Stimulated activated naive CD8-positive, alpha-beta T cell treated with anti-CD3 and anti-CD28 coated beads, Interleukin-15, amount 100 ng/mL, for 72 hours (primary cell): ENCODE measurements around the gene OTOS.

Experiments
- ATAC-seq: fragments of 150-1000 bp; cut with Tn5 transposase; 2 replicates; pipeline ENCODE4 v1.10.0; 2021; ENCODE audit warnings: mild to moderate bottlenecking, moderate library complexity
- DNase-seq, 2 donors: peaks; one replicate each; pipeline ENCODE4 v3.0.0; 2021 to 2022
- H3K27ac Mint-ChIP-seq, 2 donors: one replicate each; pipeline ENCODE4 v1.8.0; 2022; ENCODE audit warnings: mild to moderate bottlenecking in 2 of 2, mixed read lengths in 2 of 2, moderate library complexity in 2 of 2
- H3K27me3 Mint-ChIP-seq: one replicate; pipeline ENCODE4 v1.8.0; 2022; ENCODE audit warnings: mixed read lengths
- H3K4me1 Mint-ChIP-seq: one replicate; pipeline ENCODE4 v1.8.0; 2022; ENCODE audit warnings: mild to moderate bottlenecking, mixed read lengths
- H3K4me3 Mint-ChIP-seq, 2 donors: one replicate each; pipeline ENCODE4 v1.8.0; 2022; ENCODE audit warnings: mild to moderate bottlenecking in 2 of 2, mixed read lengths in 2 of 2, moderate library complexity in 1 of 2
- H3K9me3 Mint-ChIP-seq, 2 donors: one replicate each; pipeline ENCODE4 v1.8.0; 2022; ENCODE audit warnings: mixed read lengths in 2 of 2

OTOS gene

GRCh38 chr2:240140511-240140910, at the start of gene OTOS:
Gene OTOS (minus strand): TSS chr2:240140658. CDS start chr2:240140326, 332 bp downstream.
- DNase-seq (no peak), ATAC-seq (no peak)
- H3K4me1 Mint-ChIP-seq: peaks cover 18% of the 10 kb centered on the region
- H3K4me3 Mint-ChIP-seq: no peak within 1 kb of the TSS
- H3K27me3 Mint-ChIP-seq: peaks cover 13% of the 10 kb centered on the region
- no peak within 1 kb of the TSS for H3K27ac Mint-ChIP-seq
- H3K9me3 Mint-ChIP-seq: no peaks in the 10 kb centered on the region

- Mint-ChIP-seq H3K9me3 (peaks cover 11 to 22% of the 10 kb centered on the region in 2 donors), H3K27ac (no peak overlapping the region), H3K27me3 (peaks cover 35% of the 10 kb centered on the region), H3K4me1 (no peaks in the 10 kb centered on the region), H3K4me3 (no peak overlapping the region)
- no peak for DNase-seq
- no peak for ATAC-seq
Measured at GRCh38 chr2:240189686-240190085, 49.2 kb upstream of the OTOS start.

- H3K27ac Mint-ChIP-seq: no peak overlapping the region
- H3K4me1 Mint-ChIP-seq: no peaks in the 10 kb centered on the region
- H3K4me3 Mint-ChIP-seq: no peak overlapping the region
- H3K9me3 Mint-ChIP-seq: peaks cover 11 to 22% of the 10 kb centered on the region in 2 donors
- DNase-seq (no peak), ATAC-seq (no peak)
- H3K27me3 Mint-ChIP-seq: peaks cover 35% of the 10 kb centered on the region
Measured at GRCh38 chr2:240187989-240188590, 47.6 kb upstream of the OTOS start.

GRCh38 chr2:240186191-240186725, 45.8 kb upstream of the OTOS start:
- Mint-ChIP-seq H3K4me1 (no peaks in the 10 kb centered on the region), H3K27ac (no peak overlapping the region), H3K9me3 (peaks cover 11 to 22% of the 10 kb centered on the region in 2 donors), H3K27me3 (peaks cover 32% of the 10 kb centered on the region), H3K4me3 (no peak overlapping the region)
- ATAC-seq: no peak
- no peak for DNase-seq

- Mint-ChIP-seq H3K27me3 (peaks cover 46% of the 10 kb centered on the region), H3K4me3 (no peak overlapping the region), H3K9me3 (peaks cover 11 to 22% of the 10 kb centered on the region in 2 donors), H3K27ac (no peak overlapping the region), H3K4me1 (no peaks in the 10 kb centered on the region)
- ATAC-seq: no peak
- DNase-seq: no peak
Measured at GRCh38 chr2:240184656-240185055, 44.2 kb upstream of the OTOS start.

- H3K27ac Mint-ChIP-seq: no peak overlapping the region
- no peaks in the 10 kb centered on the region for H3K4me1 Mint-ChIP-seq
- peaks cover 11 to 22% of the 10 kb centered on the region in 2 donors for H3K9me3 Mint-ChIP-seq
- no peak overlapping the region for H3K4me3 Mint-ChIP-seq
- no peak for DNase-seq
- no peak for ATAC-seq
- H3K27me3 Mint-ChIP-seq: peaks cover 47% of the 10 kb centered on the region
Measured at GRCh38 chr2:240183875-240184590, 43.6 kb upstream of the OTOS start.

- Mint-ChIP-seq H3K4me1 (no peaks in the 10 kb centered on the region), H3K27me3 (peaks cover 55% of the 10 kb centered on the region), H3K27ac (peak overlapping the region in 1 of 2 donors; percentile 7), H3K9me3 (peaks cover 9 to 19% of the 10 kb centered on the region in 2 donors), H3K4me3 (no peak overlapping the region)
- no peak for ATAC-seq
- DNase-seq: no peak
Measured at GRCh38 chr2:240183006-240183874, 42.8 kb upstream of the OTOS start.

- no peaks in the 10 kb centered on the region for H3K4me1 Mint-ChIP-seq
- no peak overlapping the region for H3K4me3 Mint-ChIP-seq
- ATAC-seq (no peak), DNase-seq (no peak)
- H3K9me3 Mint-ChIP-seq: peaks cover 5 to 11% of the 10 kb centered on the region in 2 donors
- no peak overlapping the region for H3K27ac Mint-ChIP-seq
- H3K27me3 Mint-ChIP-seq: peaks cover 56% of the 10 kb centered on the region
Measured at GRCh38 chr2:240182476-240182875, 42.0 kb upstream of the OTOS start.

- Mint-ChIP-seq H3K27ac (no peak overlapping the region), H3K4me3 (no peak overlapping the region), H3K4me1 (no peaks in the 10 kb centered on the region), H3K27me3 (peaks cover 57% of the 10 kb centered on the region), H3K9me3 (peaks cover 4 to 6% of the 10 kb centered on the region in 2 donors)
- ATAC-seq (no peak), DNase-seq (no peak)
Measured at GRCh38 chr2:240182001-240182400, 41.5 kb upstream of the OTOS start.

- Mint-ChIP-seq H3K4me3 (no peak overlapping the region), H3K9me3 (no peaks in the 10 kb centered on the region), H3K27me3 (peaks cover 53% of the 10 kb centered on the region), H3K4me1 (no peaks in the 10 kb centered on the region), H3K27ac (no peak overlapping the region)
- DNase-seq (no peak), ATAC-seq (no peak)
Measured at GRCh38 chr2:240179941-240180666, 39.6 kb upstream of the OTOS start.

- Mint-ChIP-seq H3K27me3 (peaks cover 53% of the 10 kb centered on the region), H3K4me1 (no peaks in the 10 kb centered on the region)
Measured at GRCh38 chr2:240179186-240179815, 38.8 kb upstream of the OTOS start.

GRCh38 chr2:240178564-240178963, 38.1 kb upstream of the OTOS start:
- H3K9me3 Mint-ChIP-seq: no peaks in the 10 kb centered on the region
- H3K27ac Mint-ChIP-seq: no peak overlapping the region
- no peak overlapping the region for H3K4me3 Mint-ChIP-seq
- ATAC-seq (no peak), DNase-seq (no peak)
- no peaks in the 10 kb centered on the region for H3K4me1 Mint-ChIP-seq
- peaks cover 53% of the 10 kb centered on the region for H3K27me3 Mint-ChIP-seq

More at GRCh38 chr2:240179186-240179815, 38.8 kb upstream of the OTOS start:
- no peak for ATAC-seq
- Mint-ChIP-seq H3K9me3 (no peaks in the 10 kb centered on the region), H3K4me3 (no peak overlapping the region), H3K27ac (no peak overlapping the region)
- DNase-seq: no peak

- Mint-ChIP-seq H3K9me3 (no peaks in the 10 kb centered on the region), H3K4me3 (no peak overlapping the region), H3K27me3 (peaks cover 27% of the 10 kb centered on the region), H3K27ac (no peak overlapping the region), H3K4me1 (no peaks in the 10 kb centered on the region)
- no peak for DNase-seq
- ATAC-seq: no peak
Measured at GRCh38 chr2:240174496-240174895, 34.0 kb upstream of the OTOS start.

- peaks cover 12% of the 10 kb centered on the region for H3K27me3 Mint-ChIP-seq
- H3K9me3 Mint-ChIP-seq: no peaks in the 10 kb centered on the region
- ATAC-seq: no peak
- no peak overlapping the region for H3K4me3 Mint-ChIP-seq
- no peaks in the 10 kb centered on the region for H3K4me1 Mint-ChIP-seq
- DNase-seq: no peak
- H3K27ac Mint-ChIP-seq: no peak overlapping the region
Measured at GRCh38 chr2:240172071-240172895, 31.8 kb upstream of the OTOS start.
